GM12874 (cell line): Measurements from ENCODE around the gene NUP210.

Experiments used
- CTCF ChIP-seq: IDR thresholded peaks from 2 replicates; pipeline ENCODE4 v1.5.1; 2011; ENCODE audit warnings: low read depth, mild to moderate bottlenecking, control low read depth, low read length, moderate library complexity; ENCODE audit not compliant: insufficient read depth

NUP210 gene

DNA sequence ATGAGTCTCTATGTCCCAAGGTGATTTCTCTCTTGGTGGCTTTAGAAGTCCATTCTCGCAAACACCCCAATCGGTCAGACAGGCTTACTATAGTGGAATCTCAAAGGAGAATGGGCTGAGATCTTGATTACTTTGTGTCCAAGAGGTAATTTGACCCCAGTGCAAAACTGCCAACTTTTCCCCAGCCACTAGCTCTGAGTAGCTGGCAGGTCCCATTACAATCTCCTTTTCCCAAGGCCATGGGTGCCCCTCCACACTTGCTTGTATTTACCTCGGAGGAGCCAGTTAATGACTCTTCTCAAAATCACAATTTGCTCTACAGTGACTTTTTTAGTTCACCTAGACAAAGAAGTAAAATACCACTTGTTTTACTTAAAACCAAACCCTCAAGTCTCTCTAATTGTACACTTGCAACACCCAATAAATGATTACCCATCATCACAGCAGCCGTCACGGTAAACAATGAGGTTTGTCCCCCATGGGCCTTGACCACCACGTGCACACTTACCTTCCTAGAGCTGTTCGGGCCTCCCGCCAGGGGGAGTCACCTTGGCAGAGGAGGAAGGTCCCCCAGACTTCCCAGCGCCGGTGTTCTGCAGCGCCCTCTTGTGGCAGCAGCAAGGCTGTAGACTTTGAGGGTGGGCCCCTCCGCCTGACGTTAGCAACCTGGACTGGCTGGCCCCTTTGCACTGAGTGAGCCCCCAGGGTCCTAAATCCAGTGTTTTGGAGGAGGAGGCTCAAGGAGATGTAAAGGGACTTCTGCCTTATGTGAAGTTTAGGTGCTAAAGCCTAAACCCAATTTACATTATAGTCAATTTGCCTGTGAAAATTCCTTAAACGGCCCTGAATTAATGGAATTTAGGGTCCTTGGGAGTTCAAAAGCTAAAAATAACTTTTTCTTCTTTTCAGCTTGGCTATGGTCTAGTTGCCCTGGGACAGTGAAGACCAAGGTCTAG lies 41.3 kb upstream of the NUP210 start:
- TF ChIP-seq CTCF = peak; percentile 91

DNA sequence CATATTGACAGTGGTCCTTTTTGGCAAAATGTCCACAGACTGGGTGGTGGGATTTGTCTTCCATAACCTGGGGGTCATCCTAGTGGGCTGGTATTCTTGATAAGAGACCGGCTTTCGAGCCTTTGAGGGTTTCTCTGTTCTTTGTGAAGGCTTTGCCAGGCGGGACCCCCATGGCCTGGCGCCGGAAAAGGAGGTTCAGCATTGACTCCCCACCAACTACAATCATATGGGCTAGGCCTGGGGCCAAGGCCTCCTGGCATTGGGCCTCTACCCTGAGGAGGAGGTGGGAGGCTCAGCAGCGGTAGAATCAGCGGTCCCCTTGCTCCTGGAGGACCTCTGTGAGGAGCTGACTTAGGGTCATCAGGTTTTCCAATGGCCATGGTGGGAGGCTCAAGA lies 40.2 kb upstream of the NUP210 start:
- TF ChIP-seq CTCF = no peak

- TF ChIP-seq CTCF = no peak
These were observed 39.7 kb upstream of the NUP210 start for GRCh38 chr3:13459605-13460340.

DNA sequence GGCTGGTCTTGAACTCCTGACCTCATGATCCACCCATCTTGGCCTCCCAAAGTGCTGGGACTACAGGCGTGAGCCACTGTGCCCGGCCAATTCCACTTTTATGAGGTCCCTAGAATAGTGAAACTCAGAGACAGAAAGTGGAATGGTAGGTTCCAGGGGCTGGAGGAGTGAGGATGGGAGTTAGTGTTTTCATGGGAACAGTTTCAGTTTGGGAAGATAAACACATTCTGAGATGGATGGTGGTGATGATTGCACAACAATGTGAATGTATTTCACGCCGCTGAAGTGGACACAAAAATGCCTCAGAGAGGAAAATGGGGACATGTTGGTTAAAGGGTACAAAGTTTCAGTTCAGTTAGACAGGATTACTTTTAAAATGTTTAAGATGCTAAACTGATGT lies 37.5 kb upstream of the NUP210 start:
- no peak for TF ChIP-seq CTCF

DNA sequence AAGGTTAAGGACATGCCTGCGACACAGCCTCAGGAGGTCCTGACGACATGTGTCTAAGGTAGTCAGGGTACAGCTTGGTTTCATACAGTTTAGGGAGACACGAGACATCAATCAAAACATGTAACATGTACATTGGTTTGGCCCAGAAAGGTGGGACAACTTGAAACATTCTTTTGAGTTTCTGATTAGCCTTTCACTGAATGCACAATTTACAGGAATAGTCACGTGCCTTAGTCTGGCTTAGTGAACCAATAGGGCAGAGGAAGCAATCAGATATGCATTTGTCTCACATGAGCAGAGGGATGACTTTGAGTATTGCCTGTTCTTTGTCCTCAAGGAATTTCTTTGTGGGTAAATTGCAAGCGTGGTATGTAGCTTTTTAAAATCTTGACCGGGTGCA lies 35.5 kb upstream of the NUP210 start:
- no peak for TF ChIP-seq CTCF

GRCh38 chr3:13452490-13453335 lies 32.6 kb upstream of the NUP210 start:
- TF ChIP-seq CTCF = peak; percentile 50; the same call in 1 of the 2 replicates

GRCh38 chr3:13451301-13451673 lies 31.2 kb upstream of the NUP210 start:
- TF ChIP-seq CTCF = no peak
